Ishikawa (cell line): ENCODE measurements around the gene CIROP.

Experiments used
- CEBPB ChIP-seq: IDR thresholded peaks from 2 replicates; pipeline ENCODE4 v1.6.1; 2012
- CREB1 ChIP-seq: IDR thresholded peaks from 2 replicates; pipeline ENCODE4 v1.6.1; 2012; ENCODE audit warnings: low read depth
- EGR1 ChIP-seq: IDR thresholded peaks from 2 replicates; pipeline ENCODE4 v1.6.1; 2012
- EP300 ChIP-seq: IDR thresholded peaks from 2 replicates; pipeline ENCODE4 v1.6.1; 2012; ENCODE audit warnings: borderline replicate concordance
- FOXM1 ChIP-seq: IDR thresholded peaks from 2 replicates; pipeline ENCODE4 v1.6.1; 2012; ENCODE audit warnings: low read depth, borderline replicate concordance
- MAX ChIP-seq: IDR thresholded peaks from 2 replicates; pipeline ENCODE4 v1.6.1; 2012
- NFIC ChIP-seq: IDR thresholded peaks from 2 replicates; pipeline ENCODE4 v1.6.1; 2012
- RAD21 ChIP-seq: IDR thresholded peaks from 2 replicates; pipeline ENCODE4 v1.6.1; 2012; ENCODE audit warnings: low read depth
- REST ChIP-seq: IDR thresholded peaks from 2 replicates; pipeline ENCODE4 v1.6.1; 2012; ENCODE audit warnings: low read depth, mild to moderate bottlenecking
- TAF1 ChIP-seq: IDR thresholded peaks from 2 replicates; pipeline ENCODE4 v1.6.1; 2012; ENCODE audit warnings: low read depth, mild to moderate bottlenecking
- TCF12 ChIP-seq: IDR thresholded peaks from 2 replicates; pipeline ENCODE4 v1.6.1; 2012; ENCODE audit warnings: low read depth
- TEAD4 ChIP-seq: IDR thresholded peaks from 2 replicates; pipeline ENCODE4 v1.6.1; 2012
- USF1 ChIP-seq: IDR thresholded peaks from 2 replicates; pipeline ENCODE4 v1.6.1; 2012
- YY1 ChIP-seq: IDR thresholded peaks from 2 replicates; pipeline ENCODE4 v1.6.1; 2012; ENCODE audit warnings: low read depth
- ZBTB7A ChIP-seq: IDR thresholded peaks from 2 replicates; pipeline ENCODE4 v1.6.1; 2012; ENCODE audit warnings: low read depth

Gene CIROP

GRCh38 chr14:23093526-23093925, 11.3 kb downstream of the CIROP start:
- TF ChIP-seq EP300: no peak
- TF ChIP-seq EGR1: no peak

GRCh38 chr14:23093104-23093503, 11.7 kb downstream of the CIROP start:
- TF ChIP-seq FOXM1 (no peak), MAX (no peak), RAD21 (no peak), CEBPB (no peak), TCF12 (no peak), EP300 (no peak), REST (no peak), EGR1 (no peak), ZBTB7A (no peak), NFIC (no peak), YY1 (no peak), CREB1 (no peak), TAF1 (no peak), USF1 (no peak), TEAD4 (no peak)

- TF ChIP-seq FOXM1: no peak
- no peak for TF ChIP-seq TEAD4
- TF ChIP-seq NFIC: no peak
- no peak for TF ChIP-seq REST
- TF ChIP-seq TCF12: no peak
- TF ChIP-seq RAD21: no peak
- no peak for TF ChIP-seq EP300
- no peak for TF ChIP-seq CEBPB
Observed at GRCh38 chr14:23091294-23092225, 13.2 kb downstream of the CIROP start.

GRCh38 chr14:23090254-23090636, 14.5 kb downstream of the CIROP start:
- TF ChIP-seq TAF1: no peak
- no peak for TF ChIP-seq MAX
- no peak for TF ChIP-seq CEBPB
- TF ChIP-seq TCF12: no peak
- TF ChIP-seq RAD21: no peak
- TF ChIP-seq FOXM1: no peak
- no peak for TF ChIP-seq USF1
- no peak for TF ChIP-seq EP300
- no peak for TF ChIP-seq CREB1
- no peak for TF ChIP-seq YY1
- TF ChIP-seq NFIC: no peak
- no peak for TF ChIP-seq TEAD4
- no peak for TF ChIP-seq ZBTB7A
- TF ChIP-seq EGR1: no peak
- TF ChIP-seq REST: no peak
